Stimulated activated CD8-positive, alpha-beta memory T cell treated with anti-CD3 and anti-CD28 coated beads, Interleukin-7, amount 100 ng/mL, for 24 hours (primary cell): Measurements from ENCODE around the gene KLHL22.
"Not testable (repeated sequence)": the region's sequence is repeated elsewhere in the genome, so short reads cannot be mapped to it uniquely, and the experiment has no call there.

Experiments
- DNase-seq: peaks from one replicate; pipeline ENCODE4 v3.0.0-alpha.2; 2020; ENCODE audit warnings: low read depth

Gene KLHL22

DNA sequence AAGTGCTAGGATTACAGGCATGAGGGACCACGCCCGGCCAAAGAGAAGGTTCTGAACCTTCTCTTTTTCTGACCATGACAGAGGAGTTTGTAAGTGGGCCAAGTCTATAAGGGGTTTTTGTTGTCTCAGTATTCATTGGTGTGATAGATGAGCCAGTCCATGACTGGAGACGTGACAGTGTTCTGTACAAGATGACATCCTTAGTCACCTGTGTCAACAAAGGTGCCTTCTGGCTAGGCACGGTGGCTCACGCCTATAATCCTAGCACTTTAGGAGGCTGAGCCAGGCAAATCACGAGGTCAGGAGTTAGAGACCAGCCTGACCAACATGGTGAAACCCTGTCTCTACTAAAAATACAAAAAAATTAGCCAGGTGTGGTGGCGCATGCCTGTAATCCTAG, 4.2 kb upstream of the KLHL22 start:
- DNase-seq = no peak

DNA sequence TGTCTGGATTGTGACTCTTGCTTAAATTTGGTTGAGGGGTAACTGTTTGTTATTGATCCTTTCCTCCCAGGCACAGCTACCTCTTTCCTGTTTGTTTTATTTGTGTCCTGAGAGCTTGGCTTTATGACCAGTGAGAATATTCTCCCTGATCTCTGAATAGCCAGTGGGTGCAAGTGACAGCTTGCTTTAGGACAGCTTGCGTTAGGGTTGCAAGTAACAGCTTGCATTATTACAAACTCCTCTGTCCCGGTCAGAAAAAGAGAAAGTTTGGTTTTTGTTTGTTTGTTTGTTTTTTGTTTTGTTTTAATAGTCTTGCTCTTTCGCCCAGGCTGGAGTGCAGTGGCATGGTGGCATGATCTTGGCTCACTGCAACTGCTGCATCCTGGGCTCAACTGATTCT, 3.3 kb upstream of the KLHL22 start:
- no peak for DNase-seq

DNA sequence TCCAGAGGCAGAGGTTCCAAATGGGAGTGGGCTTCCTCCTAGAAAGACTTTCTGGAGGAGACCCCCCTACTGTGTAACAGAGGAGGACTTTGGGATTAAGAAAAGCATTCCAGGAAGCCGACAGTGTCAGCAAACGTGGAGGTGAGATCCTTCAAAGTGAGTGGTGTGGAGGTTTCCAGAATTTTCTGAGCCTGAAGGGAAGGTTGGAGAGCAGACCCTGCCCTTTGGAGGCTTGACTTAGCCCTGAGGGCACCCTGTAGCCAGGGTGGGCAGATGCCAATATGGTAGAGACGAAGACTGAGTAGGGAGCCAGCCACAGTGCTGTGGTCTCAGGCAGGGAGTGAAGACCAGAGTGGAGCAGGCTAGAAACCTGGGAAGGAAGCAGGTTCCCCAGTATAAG, 1.8 kb upstream of the KLHL22 start:
- no peak for DNase-seq

DNA sequence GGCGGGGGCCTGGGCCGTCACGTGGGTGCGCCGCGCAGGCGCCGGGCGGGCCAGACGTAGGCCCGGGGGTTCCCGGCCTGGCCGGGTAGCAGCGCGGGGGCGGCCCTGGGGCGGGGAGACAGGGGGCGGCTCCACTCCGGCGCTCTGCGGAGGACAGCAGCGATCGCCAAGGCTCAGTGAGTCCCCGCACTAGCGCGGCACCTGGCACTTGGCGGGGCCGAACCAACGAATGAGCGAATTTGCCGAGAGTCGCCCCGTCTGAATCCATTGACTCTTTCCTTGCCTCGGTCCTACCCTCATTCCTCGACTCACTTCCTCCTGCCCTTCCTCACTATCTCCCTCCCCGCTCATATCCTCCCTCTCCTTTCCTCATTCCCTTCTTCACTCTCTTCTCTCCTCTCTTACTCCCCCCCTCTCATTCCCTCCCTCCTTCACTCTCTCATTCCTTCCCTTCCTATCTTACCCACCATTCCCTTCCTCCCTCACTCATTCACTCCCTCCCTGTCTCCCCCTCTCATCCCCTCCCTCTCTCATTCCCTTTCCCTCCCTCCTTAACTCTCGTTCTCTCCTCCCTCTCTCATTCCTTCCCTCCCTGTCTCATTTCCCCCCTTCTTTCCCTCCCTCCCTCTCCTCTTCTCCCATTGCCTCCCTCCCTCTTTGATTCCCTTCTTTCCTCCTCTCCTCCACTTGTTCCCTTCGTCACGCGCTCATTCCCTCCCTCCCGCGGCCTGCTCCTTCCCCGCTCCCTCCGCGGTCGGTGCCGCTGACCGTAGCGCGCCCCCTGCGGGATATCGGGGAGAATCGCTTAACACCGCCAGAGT, 476 bp upstream of the KLHL22 start:
- peak; percentile 78 for DNase-seq

DNA sequence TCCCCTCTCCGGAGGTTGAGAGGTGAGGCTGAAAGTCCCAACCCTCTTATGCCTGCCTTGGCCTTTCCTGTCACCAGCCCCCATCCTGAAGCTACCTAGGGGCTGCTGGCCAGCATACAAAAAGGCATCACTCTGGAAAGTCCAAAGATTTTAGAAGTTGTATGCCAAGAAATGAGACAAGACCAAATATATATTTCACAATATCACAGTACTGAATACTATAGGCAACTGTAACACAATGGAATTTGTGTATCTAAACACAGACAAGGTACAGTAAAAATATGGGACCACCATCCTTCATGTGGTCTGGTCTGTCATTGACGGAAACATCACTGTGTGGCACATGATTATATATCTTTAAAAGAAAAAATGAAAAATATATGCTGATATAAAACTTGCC, 4.2 kb downstream of the KLHL22 start:
- no peak for DNase-seq

DNA sequence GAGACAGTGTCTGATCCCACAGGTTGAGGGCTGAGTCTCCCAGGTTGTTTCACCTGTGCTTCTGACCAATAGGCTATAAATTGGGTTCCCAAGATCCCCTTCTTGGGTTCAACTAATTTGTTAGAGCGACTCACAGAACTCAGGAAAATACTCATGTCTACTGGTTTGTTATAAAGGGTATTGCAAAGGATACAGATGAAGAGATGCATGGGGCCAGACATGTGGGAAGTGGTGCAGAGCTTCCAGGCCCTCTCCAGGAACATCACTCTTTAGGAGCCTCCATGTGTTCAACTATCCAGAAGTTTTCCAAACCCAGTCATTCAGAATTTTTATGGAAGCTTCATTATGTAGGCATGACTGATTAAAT, 4.7 kb downstream of the KLHL22 start:
- DNase-seq = no peak

DNA sequence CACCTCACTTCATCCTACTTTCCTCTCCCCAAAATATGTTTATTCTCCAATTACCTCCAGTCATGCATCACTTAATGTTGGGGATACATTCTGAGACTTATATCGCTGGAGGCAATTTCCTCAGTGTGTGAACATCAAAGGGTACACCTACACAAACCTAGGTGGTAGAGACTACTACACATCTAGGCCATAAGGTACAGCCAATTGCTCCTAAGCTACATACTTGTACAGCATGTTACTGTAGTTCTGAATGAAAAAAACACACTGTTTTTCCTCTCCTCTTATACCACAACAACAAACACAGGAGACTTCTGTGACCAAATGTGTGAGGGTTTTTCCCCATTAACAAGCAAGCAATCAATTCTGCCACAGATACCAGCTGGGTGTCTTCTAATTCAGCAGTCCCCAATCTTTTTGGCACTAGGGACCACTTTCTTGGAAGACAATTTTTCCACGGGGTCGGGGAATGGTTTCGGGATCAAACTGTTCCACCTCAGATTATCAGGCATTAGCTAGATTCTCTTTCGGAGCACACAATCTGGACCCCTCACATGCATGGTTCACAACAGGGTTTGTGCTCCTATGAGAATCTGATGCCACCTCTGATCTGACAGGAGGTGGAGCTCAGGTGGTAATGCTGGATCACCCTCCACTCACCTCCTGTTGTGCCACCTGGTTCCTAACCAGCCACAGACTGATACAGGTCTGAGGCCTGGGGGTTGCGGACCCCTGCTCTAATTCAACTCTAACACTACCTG, 5.2 kb downstream of the KLHL22 start:
- no peak for DNase-seq

DNA sequence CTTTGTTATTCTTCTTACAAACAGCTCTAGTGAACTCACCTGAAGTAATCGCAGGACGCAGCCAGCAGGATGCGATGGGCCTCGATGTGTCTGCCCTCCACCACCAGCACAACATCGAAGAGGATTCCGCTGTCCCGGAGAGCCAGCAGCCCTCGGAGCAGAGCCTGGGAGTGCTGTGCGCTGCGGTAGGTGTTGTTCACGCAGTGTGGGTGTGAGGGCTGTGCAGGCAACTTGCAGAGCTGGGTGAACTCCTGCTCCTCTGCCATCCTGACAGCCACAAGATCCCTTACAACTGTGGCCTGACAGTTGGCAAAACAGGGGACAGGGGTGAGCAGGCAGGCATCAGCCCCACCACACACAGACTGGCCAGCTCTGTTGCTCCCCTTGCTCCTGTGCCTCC, 6.6 kb downstream of the KLHL22 start:
- DNase-seq = no peak

DNA sequence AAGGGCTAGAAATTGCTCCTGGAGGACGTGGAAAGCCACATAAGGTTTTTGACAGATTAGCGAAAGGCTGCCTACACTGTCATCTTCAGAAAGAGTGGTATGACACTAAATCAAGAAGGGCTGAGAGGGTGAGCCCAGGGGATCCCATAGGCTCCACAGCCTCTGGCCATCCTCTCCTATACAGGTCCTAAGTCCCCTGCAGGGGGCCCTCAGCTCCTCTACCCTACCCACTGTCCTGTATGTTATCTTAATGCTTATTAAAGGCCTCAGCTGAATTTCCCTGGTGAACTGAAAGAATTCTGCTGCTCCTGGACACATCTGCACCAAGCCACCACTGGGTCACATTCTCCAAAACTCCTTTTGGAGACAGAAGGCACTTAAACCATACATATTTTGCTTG, 7.9 kb downstream of the KLHL22 start:
- DNase-seq = no peak

DNA sequence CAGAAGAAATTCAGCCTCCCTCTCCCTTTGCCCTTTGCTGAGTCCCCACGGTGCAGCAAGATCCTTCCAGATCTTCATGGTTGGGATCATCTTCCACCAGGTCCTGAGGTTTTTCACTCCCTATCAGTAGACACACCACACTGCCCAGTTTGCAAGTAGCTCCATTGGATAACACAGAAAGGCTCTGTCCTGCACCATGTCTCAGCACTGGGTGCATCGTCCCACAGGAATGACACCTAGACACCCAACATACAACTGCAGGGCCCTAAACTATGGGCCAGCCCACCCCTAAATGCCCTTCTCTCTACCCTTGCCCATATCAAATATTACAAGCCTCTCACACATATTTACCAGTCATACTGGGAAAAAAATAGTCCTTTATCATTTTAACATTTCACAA, 9.4 kb downstream of the KLHL22 start:
- DNase-seq = no peak

DNA sequence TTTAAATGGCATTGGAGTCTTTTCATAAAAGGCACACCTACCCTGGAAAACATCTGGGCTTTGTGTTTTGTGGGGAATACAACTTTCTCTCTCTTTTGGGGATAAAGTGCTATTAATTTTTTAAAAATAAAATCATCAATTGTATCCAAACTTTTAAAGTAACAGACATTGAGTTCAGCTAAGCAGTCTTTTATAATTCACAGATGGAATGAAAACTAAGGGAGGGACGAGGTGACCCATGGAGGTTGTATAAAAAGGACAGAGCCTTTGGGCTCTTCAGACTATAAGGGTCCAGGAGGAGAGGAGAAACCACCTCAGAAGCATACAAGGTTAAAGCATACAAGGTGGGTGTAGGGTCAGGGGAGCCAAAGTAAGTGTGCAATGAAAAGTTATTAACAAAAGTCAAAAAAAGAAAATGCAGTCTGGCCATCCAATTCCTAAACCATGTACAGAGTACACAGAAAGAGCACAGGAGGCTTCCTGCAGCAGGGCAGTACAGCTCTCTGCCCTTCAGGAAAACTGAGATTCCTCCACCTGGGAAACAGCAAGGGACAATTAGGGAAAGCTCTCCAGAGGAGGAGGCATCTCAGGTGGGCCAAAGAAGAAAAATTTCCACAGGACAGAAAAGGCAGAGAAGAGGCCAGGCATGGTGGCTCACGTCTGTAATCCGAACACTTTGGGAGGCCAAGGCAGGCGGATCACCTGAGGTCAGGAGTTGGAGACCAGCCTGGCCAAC, 10.5 kb downstream of the KLHL22 start:
- no peak for DNase-seq

DNA sequence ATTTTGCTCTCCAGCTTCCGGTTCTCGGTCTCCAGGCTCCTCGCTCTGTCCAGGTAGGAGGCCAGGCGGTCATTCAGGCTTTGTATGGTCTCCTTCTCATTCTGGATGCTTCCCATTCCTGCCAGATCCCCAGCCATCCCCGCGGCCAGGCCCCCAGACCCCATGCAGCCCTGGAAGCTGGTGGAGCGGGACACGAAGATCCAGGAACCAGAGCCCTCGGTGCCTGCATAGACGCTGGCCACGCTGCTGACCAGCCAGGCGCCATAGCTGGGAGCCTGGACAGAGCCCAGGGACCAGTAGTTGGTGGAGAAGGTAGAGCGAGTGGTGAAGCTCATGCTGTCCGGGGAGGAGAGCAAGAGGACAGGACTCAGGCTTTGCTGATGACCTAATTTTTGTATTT, 11.8 kb downstream of the KLHL22 start:
- no peak for DNase-seq

DNA sequence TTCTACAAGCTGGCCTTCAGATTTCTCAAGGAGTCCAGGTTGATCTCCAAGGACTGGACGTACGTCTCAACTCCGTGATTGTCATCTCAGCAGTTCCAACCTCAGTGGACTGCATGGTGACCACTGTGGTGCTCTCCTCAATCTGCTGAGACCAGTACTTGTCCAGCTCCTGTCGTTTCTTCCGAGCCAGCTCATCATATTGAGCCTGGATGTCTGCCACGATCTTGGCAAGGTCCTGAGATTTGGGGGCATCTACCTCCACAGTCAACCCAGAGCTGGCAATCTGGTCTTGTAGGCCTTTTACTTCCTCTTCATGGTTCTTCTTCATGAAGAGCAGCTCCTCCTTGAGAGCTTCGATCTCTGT, 12.5 kb downstream of the KLHL22 start:
- DNase-seq = not testable (repeated sequence)

DNA sequence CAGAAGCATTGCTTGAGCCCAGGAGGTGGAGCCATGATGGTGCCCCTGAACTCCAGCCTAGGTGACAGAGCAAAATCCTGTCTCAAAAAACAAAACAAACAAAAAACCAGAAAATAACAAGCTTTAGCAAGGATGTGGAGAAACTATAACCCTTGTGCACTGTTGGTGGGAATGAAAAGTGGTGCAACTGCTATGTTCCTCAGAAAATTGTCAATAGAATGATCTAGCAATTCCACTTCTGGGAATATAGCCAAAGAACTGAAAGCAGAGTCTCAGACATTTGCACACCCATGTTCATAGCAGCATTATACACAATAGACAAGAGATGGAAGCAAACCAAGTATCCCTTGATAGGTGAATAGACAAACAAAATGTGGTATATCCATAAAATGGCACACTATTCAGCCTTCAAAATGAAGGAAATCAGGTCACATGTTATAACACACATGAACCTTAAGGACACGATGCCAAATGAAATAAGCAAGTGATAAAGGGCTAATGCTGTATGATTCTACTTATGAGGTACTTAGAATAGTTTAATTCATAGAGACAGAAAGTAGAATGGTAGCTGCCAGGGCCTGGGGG, 15.9 kb downstream of the KLHL22 start:
- no peak for DNase-seq

DNA sequence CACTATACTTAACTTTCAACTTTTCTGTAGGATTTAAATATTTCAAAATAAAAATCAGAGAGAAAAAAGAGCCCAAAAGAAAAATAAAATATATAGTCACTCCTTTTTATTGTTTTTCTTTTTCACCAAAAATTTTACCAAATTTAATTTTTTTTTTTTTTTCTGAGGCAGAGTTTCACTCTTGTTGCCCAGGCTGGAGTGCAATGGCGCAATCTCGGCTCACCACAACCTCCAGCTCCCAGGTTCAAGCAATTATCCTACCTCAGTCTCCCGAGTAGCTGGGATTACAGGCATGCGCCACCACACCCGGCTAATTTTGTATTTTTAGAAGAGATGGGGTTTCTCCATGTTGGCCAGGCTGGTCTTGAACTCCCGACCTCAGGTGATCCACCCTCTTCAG, 17.5 kb downstream of the KLHL22 start:
- not testable (repeated sequence) for DNase-seq

DNA sequence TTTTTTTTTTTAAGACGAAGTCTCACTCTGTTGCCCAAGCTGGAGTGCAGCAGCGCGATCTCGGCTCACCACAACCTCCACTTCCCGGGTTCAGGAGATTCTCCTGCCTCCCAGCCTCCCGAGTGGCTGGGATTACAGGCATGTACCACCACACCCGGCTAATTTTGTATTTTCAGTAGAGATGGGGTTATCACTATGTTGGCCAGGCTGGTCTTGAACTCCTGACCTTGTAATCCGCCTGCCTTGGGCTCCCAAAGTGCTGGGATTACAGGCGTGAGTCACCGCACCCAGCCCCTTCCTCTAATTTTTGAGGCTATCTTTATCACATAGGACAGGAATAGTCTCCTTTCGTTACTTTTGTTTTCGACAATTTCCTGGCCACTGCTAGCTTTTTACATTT, 20.0 kb downstream of the KLHL22 start:
- not testable (repeated sequence) for DNase-seq

DNA sequence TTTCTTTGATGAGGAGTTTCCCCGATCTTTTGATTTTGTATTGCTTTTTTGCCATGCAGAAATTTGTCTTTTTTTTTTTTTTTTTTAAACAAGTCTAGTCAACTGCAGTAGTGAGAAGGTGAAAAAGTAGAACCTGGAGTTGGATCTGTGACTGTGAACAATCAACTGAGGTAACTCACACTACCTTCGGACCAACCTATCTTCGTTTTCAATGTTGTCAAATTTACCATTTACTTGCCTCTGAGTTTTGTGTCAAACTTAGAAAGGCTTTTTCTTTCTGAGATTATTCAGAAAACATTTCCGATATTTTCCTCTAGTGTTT, 20.5 kb downstream of the KLHL22 start:
- DNase-seq = no peak

DNA sequence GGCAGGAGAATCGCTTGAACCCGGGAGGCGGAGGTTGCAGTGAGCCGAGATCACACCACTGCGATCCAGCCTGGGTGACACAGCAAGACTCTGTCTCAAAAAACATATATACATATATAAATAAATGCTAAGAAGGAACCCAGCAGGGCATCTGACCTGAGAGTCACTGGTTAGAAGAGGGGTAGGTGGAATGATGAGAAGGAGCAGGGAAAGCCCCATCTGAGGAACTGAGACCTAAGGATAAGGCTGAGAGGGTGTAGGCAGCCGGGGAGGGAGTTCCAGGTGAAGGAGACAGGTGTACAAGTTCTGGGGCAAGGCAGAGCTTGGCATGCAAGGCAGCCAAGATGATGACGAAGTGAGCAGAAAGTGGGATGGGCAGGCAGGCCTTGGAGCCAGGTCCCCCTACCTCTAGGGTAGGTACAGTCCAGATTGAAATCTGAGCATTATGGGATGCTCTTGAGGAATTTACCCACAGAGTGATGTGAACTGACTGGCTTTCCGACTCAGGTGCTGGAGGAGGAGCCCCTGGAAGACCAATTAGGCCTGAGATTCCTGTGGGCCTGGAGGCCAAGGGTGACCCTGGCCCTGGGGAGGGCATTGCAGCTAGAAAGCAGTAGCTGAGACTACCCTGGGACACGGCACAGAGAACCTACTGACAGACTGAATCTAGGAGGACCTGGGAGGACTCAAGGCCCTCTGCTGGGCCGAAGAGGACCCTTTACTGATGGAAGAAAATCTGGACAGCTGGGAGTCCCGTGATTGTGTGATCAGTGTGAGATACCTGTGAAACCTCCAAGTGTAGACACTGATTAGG, 22.8 kb downstream of the KLHL22 start:
- DNase-seq = no peak

DNA sequence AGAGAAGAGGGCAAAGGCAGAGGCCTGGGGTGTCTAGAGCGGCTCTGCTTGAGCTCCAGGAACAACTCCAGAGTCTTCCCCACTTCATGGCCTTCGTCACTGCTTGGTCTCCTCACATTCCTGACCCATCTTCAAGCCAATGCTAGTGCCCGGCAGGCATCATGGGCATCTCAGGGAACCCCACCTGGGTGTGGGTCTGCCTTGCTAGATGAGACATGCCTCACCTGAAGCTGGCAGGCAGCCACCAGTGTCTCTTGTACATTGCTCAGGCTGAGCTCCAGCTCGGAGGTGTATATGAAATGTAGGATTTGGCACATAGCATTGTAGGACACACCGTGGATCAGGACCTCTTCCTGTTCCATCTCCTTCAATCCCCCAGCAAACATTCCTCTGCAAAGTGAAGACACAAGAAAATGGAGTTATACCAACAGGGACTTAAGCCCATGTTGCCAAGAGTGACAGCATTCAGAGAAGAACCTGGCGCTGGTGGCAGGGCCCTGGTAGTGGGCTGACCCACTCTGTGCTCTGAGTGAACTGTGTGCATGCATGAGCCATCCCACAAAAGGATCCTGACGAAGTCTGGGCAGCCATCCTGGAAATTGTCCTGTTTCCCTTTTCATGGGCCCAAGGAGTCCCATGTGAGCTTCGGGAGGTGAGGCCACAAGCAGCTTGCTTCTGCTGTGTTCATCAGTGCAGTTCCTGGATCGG, 24.3 kb downstream of the KLHL22 start:
- no peak for DNase-seq

DNA sequence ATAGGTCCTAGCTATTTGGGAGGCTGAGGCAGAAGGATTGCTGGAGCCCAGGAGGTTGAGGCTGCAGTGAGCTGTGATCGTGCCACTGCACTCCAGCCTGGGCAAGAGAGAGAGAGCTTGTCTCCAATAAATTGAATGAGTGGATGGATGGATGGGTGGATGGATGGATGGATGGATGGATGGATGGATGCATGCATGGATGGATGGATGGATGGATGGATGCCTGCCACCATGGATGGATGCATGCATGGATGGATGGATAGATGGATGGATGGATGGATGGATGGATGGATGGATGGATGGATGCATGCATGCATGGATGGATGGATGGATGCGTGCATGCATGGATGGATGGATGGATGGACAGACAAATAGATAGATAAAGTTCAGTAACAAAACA, 25.1 kb downstream of the KLHL22 start:
- not testable (repeated sequence) for DNase-seq

DNA sequence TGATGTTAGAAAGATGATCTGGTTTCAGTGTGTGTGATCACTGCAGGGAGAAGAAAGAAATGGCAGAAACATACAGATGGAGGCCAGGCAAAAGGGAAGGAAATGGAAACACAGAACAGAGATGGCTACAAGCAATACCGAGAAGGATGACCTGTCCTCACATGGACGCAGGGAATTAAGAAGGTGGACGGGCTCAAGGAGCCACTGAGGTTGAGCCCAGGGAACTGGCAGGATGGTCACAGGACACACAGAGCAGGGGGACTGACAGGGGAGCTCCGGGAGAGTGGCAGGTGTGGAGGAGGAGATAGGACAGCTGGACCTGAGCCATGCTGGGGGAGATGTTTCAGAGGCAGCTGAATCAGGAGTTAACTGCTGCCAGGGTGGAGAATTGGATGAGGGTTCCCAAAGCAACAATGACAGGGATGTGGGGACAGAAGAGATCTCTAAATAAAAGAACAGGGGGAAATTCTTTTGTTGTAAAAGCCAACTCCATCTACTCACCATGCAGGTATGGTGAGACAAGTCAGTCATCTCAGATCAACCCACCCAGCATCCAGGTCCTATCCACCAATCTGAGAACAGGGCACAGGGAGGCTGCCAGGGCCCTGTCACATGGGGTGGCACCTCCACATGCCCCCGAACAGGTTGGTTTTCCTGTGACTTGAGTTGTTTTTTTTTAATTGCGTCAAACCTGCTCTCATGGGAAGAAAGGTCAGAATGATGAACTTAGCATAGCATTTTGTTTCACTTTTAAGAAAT, 26.3 kb downstream of the KLHL22 start:
- no peak for DNase-seq
